ENCODE data around the gene SCFD1. TPM values are rescaled to one million over a fixed set of nuclear protein-coding genes. Genes with fewer than 3 reads are reported as not detected.
A peak's percentile ranks its signal among the peaks of the same experiment; 100 is the strongest.

SCFD1 gene
- total and polyA plus RNA-seq, 2 donors from 2014 or later: 52.0 to 74.4 TPM

- no peak for FAIRE-seq
- Histone ChIP-seq H3K9me3 (ENCODE audit: control insufficient read depth in 2 of 3, insufficient read depth in 1 of 3, low read length in 3 of 3) (no peaks in the 10 kb centered on the region), H3K4me1 (ENCODE audit: control insufficient read depth in 2 of 3, insufficient read depth in 2 of 3, low read depth in 1 of 3, low read length in 3 of 3) (no peaks in the 10 kb centered on the region), H3K9ac (ENCODE audit: low read length in 3 of 3) (no peak overlapping the region), H3K27ac (ENCODE audit: low read depth in 2 of 2, low read length in 2 of 2) (no peak overlapping the region), H3K4me3 (ENCODE audit: low read length in 3 of 3) (no peak overlapping the region), H3K36me3 (ENCODE audit: control insufficient read depth in 2 of 3, insufficient read depth in 3 of 3, low read length in 3 of 3) (peaks cover 0 to 6% (median 2%) of the 10 kb centered on the region in 3 donors), H3K27me3 (ENCODE audit: control insufficient read depth, insufficient read depth, low read length) (no peaks in the 10 kb centered on the region)
- no peak for TF ChIP-seq CTCF (IDR thresholded peaks at IDR 0.05; ENCODE audit: borderline replicate concordance, extremely low read depth, insufficient read depth)
- intact Hi-C loops (cut with DNase I): no loop called here
- DNase-seq: peak in 1 of 5 donors; percentile 1
These were observed 115.8 kb downstream of the SCFD1 start for GRCh38 chr14:30737916-30738315.

- H3K27me3 ChIP-seq (ENCODE audit: control insufficient read depth, insufficient read depth, low read length): no peaks in the 10 kb centered on the region
- no peak for TF ChIP-seq CTCF (IDR thresholded peaks at IDR 0.05; ENCODE audit: borderline replicate concordance, extremely low read depth, insufficient read depth)
- H3K27ac ChIP-seq (ENCODE audit: low read depth in 2 of 2, low read length in 2 of 2): no peak overlapping the region
- intact Hi-C loops (cut with DNase I): no loop called here
- no peak overlapping the region for H3K4me3 ChIP-seq (ENCODE audit: low read length in 3 of 3)
- no peaks in the 10 kb centered on the region for H3K4me1 ChIP-seq (ENCODE audit: control insufficient read depth in 2 of 3, insufficient read depth in 2 of 3, low read depth in 1 of 3, low read length in 3 of 3)
- FAIRE-seq (no peak), DNase-seq (no peak)
- no peak overlapping the region for H3K9ac ChIP-seq (ENCODE audit: low read length in 3 of 3)
- H3K9me3 ChIP-seq (ENCODE audit: control insufficient read depth in 2 of 3, insufficient read depth in 1 of 3, low read length in 3 of 3): no peaks in the 10 kb centered on the region
- peaks cover 0 to 6% (median 2%) of the 10 kb centered on the region in 3 donors for H3K36me3 ChIP-seq (ENCODE audit: control insufficient read depth in 2 of 3, insufficient read depth in 3 of 3, low read length in 3 of 3)
These were observed 116.9 kb downstream of the SCFD1 start for GRCh38 chr14:30738978-30739377.

- intact Hi-C loops (cut with DNase I): no loop called here
- no peaks in the 10 kb centered on the region for H3K9me3 ChIP-seq (ENCODE audit: control insufficient read depth in 2 of 3, insufficient read depth in 1 of 3, low read length in 3 of 3)
- FAIRE-seq: no peak
- no peaks in the 10 kb centered on the region for H3K4me1 ChIP-seq (ENCODE audit: control insufficient read depth in 2 of 3, insufficient read depth in 2 of 3, low read depth in 1 of 3, low read length in 3 of 3)
- no peak overlapping the region for H3K9ac ChIP-seq (ENCODE audit: low read length in 3 of 3)
- no peak overlapping the region for H3K4me3 ChIP-seq (ENCODE audit: low read length in 3 of 3)
- DNase-seq: no peak
- H3K27ac ChIP-seq (ENCODE audit: low read depth in 2 of 2, low read length in 2 of 2): no peak overlapping the region
- no peaks in the 10 kb centered on the region for H3K27me3 ChIP-seq (ENCODE audit: control insufficient read depth, insufficient read depth, low read length)
- no peak for TF ChIP-seq CTCF (IDR thresholded peaks at IDR 0.05; ENCODE audit: borderline replicate concordance, extremely low read depth, insufficient read depth)
- no peaks in the 10 kb centered on the region for H3K36me3 ChIP-seq (ENCODE audit: control insufficient read depth in 2 of 3, insufficient read depth in 3 of 3, low read length in 3 of 3)
These were observed 126.2 kb downstream of the SCFD1 start for GRCh38 chr14:30748343-30748742.

All from kidney (tissue), 14 donors.